HG02885 (cell line): ENCODE data around the gene RBBP5.

Source experiments
- ATAC-seq: cut with Tn5 transposase; IDR thresholded peaks from one replicate; pipeline ENCODE4 v1.9.1; 2021; ENCODE audit warnings: mild to moderate bottlenecking; ENCODE audit not compliant: unreplicated experiment, poor library complexity

RBBP5 gene

DNA sequence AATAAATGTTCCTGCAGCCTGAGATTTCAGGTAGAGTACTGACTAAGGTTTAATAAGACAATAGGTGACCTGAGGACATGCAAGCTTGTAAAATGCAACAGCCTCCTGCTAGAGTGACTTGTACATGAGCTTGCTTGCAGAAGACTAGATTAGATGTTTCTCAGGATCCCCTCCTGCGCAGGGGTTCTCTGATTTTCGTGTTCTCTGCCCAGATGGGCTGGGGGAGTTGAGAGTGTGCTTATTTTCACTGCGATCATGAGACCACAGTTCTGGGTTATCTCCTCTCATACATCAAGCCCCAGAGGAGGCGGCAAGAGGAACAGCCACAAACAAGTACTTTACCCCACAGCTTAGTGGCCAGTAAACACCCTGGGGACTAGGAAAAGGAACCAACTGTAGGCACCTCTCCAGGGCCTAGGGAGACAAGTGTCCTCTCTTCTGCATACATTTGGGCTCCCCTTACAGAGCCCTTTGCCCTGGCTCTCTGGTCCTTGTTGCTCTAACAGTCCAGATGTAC lies 45.5 kb downstream of the RBBP5 start:
- no peak for ATAC-seq

GRCh38 chr1:205075642-205076155 lies 46.1 kb downstream of the RBBP5 start:
- no peak for ATAC-seq

DNA sequence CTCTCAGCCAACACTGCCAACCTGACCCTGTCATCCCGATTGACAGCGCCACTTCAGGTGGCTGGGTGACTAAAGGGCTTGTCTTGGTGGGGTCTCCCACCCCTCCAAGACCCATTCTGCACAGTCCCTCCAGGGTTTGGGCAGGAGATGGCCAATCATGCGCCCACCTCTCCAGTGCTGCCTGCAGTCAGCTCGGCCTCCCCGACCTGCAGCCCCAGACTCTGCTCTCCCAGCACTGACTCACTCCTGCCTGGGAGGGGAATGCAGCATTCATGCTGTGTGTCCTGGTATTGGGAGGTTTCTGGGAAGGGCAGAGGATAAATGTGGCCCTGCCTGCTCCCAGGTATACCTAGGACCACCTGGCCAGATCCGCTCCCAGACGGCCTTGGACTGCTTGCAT lies 47.3 kb downstream of the RBBP5 start:
- ATAC-seq, result no peak

DNA sequence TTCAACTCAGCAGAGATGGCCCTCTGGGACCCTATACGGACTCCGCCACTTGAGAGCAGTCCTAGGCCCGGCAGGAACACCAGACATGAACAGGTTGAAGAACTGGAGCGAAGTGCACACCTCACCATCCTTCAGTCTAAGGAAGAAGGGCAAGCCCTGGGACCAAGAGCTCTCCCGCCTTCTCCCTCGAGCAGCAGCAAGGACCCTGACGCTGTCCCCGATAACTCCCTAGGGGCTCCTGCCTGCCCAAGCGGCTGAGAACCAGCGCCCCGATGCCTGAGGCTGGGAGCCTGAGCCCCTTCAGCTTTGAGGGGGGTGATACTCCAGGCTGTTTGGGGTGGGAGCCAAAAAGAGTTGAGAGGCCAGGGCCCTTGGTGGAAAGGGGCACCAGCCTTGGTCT lies 47.7 kb downstream of the RBBP5 start:
- no peak for ATAC-seq

DNA sequence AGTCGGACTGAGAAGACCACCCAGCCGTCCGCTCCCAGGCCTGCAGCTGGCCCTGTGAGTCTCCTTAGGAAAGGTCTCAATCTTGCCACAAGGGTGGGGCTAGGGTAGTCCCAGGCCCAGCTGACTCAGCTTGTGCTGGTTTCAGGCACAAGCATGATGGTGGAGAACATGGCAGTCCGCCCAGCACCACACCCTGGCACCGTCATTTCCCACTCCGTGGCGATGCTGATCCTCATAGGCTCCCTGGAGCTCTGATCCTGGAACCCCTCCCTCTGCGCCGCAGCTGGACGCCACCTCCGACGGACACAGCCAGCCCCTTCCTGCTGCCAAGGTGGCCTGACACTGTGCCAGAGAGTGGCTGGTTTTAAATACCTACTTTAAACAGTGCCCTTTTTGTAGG lies 48.3 kb downstream of the RBBP5 start:
- ATAC-seq, result no peak

GRCh38 chr1:205072881-205073280 lies 48.9 kb downstream of the RBBP5 start:
- no peak for ATAC-seq

DNA sequence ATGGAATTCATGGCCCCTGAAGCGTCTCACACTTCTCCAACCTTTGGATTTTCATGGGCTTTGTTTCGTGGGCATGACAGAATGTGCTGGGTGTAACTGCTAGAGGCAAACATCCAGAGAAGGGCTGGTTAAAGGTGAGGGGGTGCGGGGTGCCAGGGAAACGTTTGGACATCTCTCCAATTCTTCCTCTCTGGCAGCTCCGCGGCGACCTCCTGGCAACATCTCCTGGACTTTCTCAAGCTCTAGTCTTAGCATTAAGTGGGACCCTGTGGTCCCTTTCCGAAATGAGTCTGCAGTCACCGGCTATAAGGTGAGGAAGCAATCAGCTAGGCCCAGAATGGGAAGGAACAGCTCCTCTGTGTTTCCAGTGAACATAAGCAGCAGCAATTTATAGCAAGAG lies 49.5 kb downstream of the RBBP5 start:
- ATAC-seq, result no peak

DNA sequence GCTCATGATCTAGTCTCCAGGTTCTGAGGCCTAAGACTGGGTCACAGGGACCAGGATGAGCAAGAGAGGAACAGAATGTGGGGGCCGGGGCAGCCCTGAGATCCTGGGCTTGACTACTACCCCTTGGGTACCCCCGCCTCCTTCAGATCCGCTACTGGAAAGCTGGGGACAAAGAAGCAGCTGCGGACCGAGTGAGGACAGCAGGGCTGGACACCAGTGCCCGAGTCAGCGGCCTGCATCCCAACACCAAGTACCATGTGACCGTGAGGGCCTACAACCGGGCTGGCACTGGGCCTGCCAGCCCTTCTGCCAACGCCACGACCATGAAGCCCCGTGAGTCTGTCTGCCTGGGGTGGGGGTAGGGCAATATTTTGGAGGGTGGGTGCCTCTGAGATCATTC lies 50.0 kb downstream of the RBBP5 start:
- ATAC-seq, result no peak

- ATAC-seq, result no peak
These were observed 50.8 kb downstream of the RBBP5 start for GRCh38 chr1:205071028-205071409.

DNA sequence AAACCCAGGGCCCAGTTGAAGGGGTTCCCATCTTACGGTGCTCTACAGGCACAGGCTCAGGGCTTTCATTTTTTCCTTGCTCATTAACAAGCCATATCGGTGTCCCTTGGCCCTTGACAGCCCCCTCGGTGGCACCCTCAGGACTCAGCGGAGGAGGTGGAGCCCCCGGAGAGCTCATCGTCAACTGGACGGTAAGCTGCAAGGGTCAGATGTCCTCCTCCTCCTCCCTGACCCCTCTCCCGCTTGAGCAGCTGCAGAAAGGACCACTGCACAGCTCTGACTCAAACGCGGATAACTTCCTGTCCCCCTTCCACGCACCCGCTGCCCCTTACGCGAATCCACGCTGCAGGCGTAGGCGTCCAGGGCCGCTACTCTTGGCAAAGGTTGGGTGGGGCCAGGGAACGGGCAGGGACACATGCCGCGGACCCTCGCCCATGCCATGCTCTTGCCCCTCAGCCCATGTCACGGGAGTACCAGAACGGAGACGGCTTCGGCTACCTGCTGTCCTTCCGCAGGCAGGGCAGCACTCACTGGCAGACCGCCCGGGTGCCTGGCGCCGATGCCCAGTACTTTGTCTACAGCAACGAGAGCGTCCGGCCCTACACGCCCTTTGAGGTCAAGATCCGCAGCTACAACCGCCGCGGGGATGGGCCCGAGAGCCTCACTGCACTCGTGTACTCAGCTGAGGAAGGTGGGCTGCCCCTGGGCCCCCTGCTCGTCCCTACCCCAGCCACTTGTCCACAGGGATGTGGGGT lies 52.2 kb downstream of the RBBP5 start:
- no peak for ATAC-seq

GRCh38 chr1:205068457-205069040 lies 53.2 kb downstream of the RBBP5 start:
- no peak for ATAC-seq

DNA sequence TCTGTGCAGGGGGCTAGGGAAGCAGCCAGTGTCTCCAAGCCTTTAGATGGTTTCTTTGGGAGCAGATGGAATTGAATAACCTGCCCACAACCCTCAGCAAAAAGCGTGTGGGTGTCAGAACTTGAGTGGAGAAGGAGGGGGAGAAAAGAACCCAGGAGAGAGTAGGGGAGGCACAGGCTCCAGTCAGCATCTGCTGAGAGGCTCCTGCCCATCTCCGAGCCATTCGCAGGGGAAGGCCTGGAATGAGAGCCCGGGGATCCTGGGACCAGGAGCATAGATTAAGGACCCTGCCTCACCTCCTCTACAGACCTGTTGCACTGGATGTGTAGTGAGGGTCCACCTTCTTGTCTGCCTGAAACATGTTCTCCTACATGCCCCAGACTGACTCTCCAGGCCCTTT lies 53.8 kb downstream of the RBBP5 start:
- no peak for ATAC-seq

GRCh38 chr1:205067031-205067430 lies 54.7 kb downstream of the RBBP5 start:
- ATAC-seq, result no peak

DNA sequence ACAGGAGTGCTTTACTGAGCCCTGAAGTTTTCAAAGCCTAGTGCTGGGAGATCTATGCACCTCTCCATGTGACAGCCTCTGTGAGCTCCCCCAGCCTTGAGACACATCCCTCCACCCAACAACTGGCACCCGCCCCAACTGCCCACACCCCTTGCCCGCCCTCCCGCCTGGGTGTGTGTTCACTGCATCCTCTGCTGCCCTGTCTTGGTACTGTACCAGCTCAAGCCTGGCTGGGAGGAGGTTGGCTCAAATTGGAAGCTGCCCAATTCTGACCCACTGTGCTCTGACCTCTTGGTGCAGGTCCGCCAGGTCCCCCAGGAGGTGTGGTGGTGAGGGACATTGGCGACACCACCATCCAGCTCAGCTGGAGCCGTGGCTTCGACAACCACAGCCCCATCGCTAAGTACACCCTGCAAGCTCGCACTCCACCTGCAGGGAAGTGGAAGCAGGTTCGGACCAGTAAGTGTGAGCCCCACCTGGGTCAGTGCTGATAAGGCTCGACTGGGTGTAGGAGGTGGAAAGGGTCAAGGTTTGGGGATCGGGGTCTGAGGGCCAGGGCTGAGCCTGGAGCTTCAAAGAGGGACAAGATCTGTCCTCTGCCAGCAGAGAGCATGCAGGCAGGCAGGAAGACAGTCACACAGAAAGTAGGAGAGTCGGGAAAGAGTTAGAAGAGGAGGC lies 55.5 kb downstream of the RBBP5 start:
- no peak for ATAC-seq

- no peak for ATAC-seq
These were observed 56.1 kb downstream of the RBBP5 start for GRCh38 chr1:205065666-205066065.

DNA sequence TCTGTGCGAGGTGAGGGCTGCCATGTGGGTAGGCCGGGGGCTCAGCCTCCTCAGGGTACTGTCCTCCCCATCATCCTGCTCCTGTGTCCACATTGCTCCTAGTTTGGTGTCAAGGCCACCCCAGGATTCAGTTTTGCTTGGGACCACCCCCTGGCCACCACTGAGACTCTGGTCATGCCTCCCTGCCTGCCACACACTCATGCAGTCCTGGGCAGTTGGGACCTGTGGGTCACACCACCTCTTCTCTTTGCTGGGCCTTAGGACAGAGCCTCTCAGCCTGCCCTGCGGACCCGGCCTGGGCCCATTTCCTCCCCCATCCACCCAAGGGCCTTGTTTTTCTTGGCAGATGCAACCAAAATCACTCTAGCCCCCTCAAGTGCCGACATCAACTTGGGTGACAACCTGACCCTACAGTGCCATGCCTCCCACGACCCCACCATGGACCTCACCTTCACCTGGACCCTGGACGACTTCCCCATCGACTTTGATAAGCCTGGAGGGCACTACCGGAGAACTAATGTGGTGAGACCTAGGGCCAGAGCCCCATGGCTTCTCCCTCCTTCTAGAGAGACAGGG lies 56.9 kb downstream of the RBBP5 start:
- no peak for ATAC-seq

DNA sequence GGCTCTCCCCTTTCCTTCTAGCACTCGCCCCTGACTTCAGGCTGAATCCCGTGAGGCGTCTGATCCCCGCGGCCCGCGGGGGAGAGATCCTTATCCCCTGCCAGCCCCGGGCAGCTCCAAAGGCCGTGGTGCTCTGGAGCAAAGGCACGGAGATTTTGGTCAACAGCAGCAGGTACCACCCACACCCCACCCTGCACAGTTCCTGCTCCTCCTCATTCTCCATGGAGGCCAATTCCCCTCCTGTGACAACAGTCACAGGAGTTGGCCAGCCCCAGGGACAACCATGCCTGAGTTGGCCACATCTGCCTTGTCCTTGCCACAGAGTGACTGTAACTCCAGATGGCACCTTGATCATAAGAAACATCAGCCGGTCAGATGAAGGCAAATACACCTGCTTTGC lies 57.5 kb downstream of the RBBP5 start:
- no peak for ATAC-seq

- no peak for ATAC-seq
These were observed 58.9 kb downstream of the RBBP5 start for GRCh38 chr1:205062895-205063294.

- no peak for ATAC-seq
These were observed 59.5 kb downstream of the RBBP5 start for GRCh38 chr1:205062319-205062718.

GRCh38 chr1:205061665-205062069 lies 60.1 kb downstream of the RBBP5 start:
- ATAC-seq, result no peak

GRCh38 chr1:205061227-205061626 lies 60.6 kb downstream of the RBBP5 start:
- ATAC-seq, result no peak
